Muscle of back (tissue), 11 donors: ENCODE data around the gene KCNC4. TPM values are rescaled to one million over a fixed set of nuclear protein-coding genes. Genes with fewer than 3 reads are reported as not detected.

ENCODE experiments used
- DNase-seq, 3 donors: peaks; one replicate each; pipeline versions ENCODE4 v3.0.0 to v3.0.0-alpha.2; 2013
- polyA plus RNA-seq, 10 donors: library from polyadenylated mRNA; unstranded; fragments of 120-200 nt; gene quantifications; one replicate each; pipeline ENCODE4 v1.2.1, GENCODE V29; 2013; ENCODE audit not compliant: insufficient read length in 10 of 10

Gene KCNC4
- polyA plus RNA-seq, 10 donors: 5.5 to 9.3 (median 6.7) TPM

DNA sequence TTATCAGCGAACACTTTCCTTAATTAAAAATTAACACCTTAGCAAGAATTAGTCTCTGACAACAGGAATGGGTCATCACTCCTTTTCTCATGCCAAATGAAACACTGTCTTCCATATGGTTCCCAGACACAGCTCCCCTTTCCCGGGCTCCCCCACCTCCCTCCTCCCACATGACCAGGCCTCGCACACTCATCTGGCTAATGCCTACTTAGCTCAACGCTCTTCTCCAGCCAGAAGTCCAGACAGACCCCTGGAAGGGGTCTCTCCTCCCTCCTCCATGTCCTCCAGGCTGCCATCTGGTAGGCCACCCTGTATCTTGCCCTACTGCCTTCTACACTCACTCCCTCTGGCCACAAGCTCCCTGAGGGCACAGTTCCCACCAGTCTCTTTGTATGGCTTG is 39.9 kb downstream of the KCNC4 start:
- no peak for DNase-seq

DNA sequence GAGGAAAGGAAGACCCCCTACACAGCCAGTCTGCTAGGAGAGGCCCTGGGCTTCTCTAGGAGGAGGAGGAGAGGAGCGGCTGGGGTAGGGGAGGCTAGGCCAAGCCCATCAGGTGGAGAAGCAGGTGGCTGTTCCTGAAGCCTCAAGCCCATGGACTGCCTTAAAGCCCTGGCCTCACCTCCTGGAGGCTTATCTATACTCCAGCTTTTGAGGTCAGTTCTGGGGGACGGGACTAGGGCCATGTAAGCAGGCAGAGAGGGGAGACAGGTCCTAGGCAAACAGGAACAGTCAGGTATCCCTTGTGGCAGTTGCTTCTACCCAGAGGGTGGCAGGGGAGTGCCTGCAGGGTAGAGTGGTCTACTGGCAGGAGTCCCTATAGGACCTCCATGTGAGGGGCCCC is 40.6 kb downstream of the KCNC4 start:
- DNase-seq: no peak

DNA sequence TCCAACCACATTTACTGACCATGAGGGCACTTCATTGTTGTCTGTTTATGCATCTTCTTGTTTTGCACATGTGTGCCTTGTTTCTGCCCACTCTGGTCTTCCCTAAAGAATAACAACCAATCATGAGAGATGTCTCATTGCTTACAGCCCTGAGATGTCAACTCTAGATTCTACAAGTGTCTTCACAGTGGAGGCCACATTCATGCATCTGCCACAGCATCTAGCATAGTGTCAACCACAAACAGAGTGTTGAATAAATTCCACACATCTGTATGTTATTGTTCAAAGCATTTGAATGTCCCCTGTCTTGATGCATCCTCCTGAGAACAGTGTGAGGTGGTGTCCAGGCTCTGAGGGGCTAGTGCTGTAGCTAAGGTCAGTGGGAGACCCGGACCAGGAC is 43.1 kb downstream of the KCNC4 start:
- DNase-seq: no peak

DNA sequence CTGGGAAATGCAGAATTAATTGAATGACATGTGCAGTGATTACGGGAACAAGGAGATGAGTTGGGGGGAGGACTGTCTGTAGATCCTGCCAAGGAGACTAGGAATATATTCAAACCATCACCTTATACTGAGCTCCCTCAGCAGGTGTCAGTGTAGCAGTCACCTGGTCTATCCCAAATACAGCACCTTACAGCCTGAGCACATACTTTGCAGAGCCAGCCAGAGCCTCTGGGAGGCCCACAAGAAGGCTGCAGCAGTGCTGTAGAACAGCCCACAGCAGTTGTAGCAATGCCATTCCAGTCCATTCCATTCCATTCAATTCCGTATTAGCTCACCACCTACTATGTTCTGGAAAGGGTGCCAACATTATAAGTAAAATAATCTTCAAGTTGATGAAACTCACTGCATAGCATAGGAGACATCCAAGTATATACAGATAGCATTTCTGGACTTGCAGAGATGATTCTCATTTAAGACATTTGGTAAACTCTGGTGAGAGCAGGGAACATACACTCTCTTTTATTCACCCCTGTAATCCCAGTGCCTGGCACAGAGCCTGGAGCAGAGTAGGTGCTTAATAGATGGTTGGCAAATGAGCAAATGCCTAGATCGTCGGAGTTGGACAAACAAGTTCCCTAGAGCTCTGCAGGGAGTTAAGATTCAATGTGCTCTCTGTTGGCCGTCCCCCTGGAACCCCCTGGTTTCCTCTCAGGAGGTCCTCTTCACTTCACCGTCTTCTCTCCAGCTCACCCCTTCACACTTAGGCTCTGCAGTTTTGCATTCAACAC is 44.7 kb downstream of the KCNC4 start:
- no peak for DNase-seq

DNA sequence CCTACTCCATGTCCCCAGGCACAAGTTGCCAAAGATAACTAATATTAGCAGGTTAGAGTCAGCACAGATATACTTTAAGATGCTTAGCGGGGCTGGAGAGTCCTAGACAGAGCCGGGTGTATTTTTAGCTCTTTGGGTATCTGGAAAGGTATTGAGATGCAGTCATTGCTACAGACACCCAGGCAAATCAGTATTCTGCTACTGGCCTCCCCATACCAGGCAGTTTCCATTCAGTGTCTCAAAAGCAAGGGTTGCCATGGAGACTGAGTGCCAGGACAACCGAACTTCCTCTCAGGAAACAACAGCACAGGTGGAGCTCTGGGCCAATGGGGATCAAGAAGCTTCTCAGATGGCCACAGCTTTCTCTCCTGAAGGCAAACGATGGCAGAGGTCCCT is 45.3 kb downstream of the KCNC4 start:
- no peak for DNase-seq

DNA sequence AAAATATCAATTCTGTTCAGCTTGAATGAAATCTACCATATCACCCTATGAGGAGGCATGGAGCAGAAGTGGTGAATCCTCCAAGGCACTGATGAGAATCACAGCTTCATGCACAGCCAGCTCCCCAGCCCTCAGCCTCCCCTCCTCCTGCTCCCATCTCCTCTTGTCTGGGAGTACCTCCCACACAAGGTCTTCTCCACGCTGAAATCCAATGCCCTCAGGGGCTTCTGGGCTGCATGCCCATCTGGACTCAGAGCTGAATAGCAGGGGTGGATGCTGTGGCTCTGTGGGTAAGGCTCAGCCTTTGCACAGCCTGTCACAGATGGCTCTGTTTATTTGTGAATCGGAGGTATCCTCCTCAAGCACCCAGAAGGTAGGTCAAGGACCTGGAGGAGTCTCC is 48.6 kb downstream of the KCNC4 start:
- no peak for DNase-seq

DNA sequence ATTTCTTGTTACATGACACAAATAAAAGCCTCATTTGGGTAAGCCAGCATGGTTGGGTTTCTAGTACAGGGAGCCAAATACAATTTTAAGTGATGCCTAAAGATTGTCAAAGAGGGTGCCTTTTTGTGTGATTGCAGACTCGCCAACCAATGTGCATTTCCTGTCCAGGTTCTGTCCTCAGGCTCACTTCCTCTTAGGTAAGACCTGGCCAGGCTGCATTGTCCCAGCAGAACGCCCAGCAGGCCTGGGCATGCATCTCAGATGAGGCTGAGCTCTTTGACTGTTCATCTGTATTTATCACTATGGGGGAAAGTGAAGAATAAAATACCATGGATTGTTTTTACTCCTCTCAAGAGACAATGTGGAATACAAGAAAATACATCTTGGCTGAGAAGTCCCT is 49.7 kb downstream of the KCNC4 start:
- DNase-seq: no peak

Other genes starting within 250 kb of the KCNC4 start
- 10 to 100 TPM; 37.2 to 50.2 (median 41.0) TPM for gene AHCYL1, start 225.5 kb upstream of the KCNC4 start, polyA plus RNA-seq
- 10 to 100 TPM; 25.7 to 37.1 (median 29.8) TPM for gene STRIP1, start 175.7 kb upstream of the KCNC4 start, polyA plus RNA-seq
- under 1 TPM in 1 of 10 donors, not detected in 9; 0.33 TPM for gene ALX3, start 139.6 kb upstream of the KCNC4 start, polyA plus RNA-seq
- gene UBL4B, start 97.9 kb upstream of the KCNC4 start, polyA plus RNA-seq: not detected
- 1 to 10 TPM in 1 of 10 donors, under 1 TPM in 9; 0.29 to 1.7 (median 0.41) TPM for gene SLC6A17, start 59.8 kb upstream of the KCNC4 start, polyA plus RNA-seq
- 1 to 10 TPM; 6.8 to 9.5 (median 8.3) TPM for gene RBM15, start 129.1 kb downstream of the KCNC4 start, polyA plus RNA-seq
- 10 to 100 TPM in 3 of 10 donors, 1 to 10 TPM in 7; 5.9 to 12.7 (median 9.1) TPM for gene SLC16A4, start 180.7 kb downstream of the KCNC4 start, polyA plus RNA-seq
- 100 to 1,000 TPM in 9 of 10 donors, 10 to 100 TPM in 1; 98.4 to 133 (median 114) TPM for gene LAMTOR5, start 197.4 kb downstream of the KCNC4 start, polyA plus RNA-seq
- under 1 TPM in 3 of 10 donors, not detected in 7; 0.10 to 0.27 (median 0.21) TPM for gene PROK1, start 240.8 kb downstream of the KCNC4 start, polyA plus RNA-seq